Kidney epithelial cell (primary cell): ENCODE measurements around the gene GMPR2. TPM values are rescaled to one million over a fixed set of nuclear protein-coding genes. Genes with fewer than 3 reads are reported as not detected.
"Not testable (repeated sequence)": the region's sequence is repeated elsewhere in the genome, so short reads cannot be mapped to it uniquely, and the experiment has no call there.

ENCODE experiments used
- DNase-seq: peaks from one replicate; pipeline ENCODE4 v3.0.0-alpha.2; 2010; ENCODE audit warnings: low read depth
- H3K27me3 ChIP-seq: 2 replicates; pipeline ENCODE4 v1.6.0; 2011; ENCODE audit warnings: low read length; ENCODE audit not compliant: control insufficient read depth, insufficient read depth
- H3K36me3 ChIP-seq: 2 replicates; pipeline ENCODE4 v1.5.1; 2011; ENCODE audit warnings: low read length; ENCODE audit not compliant: control insufficient read depth, insufficient read depth
- H3K4me3 ChIP-seq: 2 replicates; pipeline ENCODE4 v1.5.1; 2011; ENCODE audit warnings: low read depth, mild to moderate bottlenecking, control low read depth, low read length
- CTCF ChIP-seq: IDR thresholded peaks from 2 replicates; pipeline ENCODE4 v1.5.1; 2011; ENCODE audit warnings: mild to moderate bottlenecking, moderate library complexity, low read length, control low read depth, inconsistent platforms; ENCODE audit not compliant: insufficient read depth, poor library complexity, severe bottlenecking
- total RNA-seq: library from RNA; depleted of rRNA; stranded (reverse); fragments of >200 nt; gene quantifications from 2 replicates; pipeline ENCODE4 v1.2.3, GENCODE V29; 2015

The GMPR2 gene
- total RNA-seq, 1 donor from 2014 or later: 54.7 TPM

GRCh38 chr14:24238123-24238522 is 5.4 kb downstream of the GMPR2 start:
- Histone ChIP-seq H3K36me3 (peaks cover 12% of the 10 kb centered on the region), H3K27me3 (no peaks in the 10 kb centered on the region), H3K4me3 (no peak overlapping the region)
- TF ChIP-seq CTCF: no peak
- no peak for DNase-seq

DNA sequence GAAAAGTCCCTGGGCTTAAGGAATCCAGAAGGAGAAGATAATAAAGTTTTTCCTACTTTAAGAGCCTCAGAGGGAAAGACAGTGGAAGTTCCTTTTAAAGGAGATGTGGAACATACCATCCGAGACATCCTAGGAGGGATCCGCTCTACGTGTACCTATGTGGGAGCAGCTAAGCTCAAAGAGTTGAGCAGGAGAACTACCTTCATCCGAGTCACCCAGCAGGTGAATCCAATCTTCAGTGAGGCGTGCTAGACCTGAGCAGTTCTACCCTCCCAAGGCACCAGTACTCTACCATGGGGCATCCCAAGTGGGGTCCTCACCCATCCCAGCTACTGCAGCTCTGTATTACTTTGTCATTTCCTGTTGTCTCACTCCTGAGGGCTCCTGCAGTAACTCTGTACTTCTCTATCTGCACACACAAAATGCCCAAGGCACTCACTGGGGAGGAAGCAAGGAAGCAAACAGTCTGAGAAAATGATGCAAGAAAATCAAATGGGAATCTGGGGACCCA is 5.9 kb downstream of the GMPR2 start:
- no peak for DNase-seq
- H3K4me3 ChIP-seq: no peak overlapping the region
- H3K27me3 ChIP-seq: no peaks in the 10 kb centered on the region
- peaks cover 12% of the 10 kb centered on the region for H3K36me3 ChIP-seq
- no peak for TF ChIP-seq CTCF

DNA sequence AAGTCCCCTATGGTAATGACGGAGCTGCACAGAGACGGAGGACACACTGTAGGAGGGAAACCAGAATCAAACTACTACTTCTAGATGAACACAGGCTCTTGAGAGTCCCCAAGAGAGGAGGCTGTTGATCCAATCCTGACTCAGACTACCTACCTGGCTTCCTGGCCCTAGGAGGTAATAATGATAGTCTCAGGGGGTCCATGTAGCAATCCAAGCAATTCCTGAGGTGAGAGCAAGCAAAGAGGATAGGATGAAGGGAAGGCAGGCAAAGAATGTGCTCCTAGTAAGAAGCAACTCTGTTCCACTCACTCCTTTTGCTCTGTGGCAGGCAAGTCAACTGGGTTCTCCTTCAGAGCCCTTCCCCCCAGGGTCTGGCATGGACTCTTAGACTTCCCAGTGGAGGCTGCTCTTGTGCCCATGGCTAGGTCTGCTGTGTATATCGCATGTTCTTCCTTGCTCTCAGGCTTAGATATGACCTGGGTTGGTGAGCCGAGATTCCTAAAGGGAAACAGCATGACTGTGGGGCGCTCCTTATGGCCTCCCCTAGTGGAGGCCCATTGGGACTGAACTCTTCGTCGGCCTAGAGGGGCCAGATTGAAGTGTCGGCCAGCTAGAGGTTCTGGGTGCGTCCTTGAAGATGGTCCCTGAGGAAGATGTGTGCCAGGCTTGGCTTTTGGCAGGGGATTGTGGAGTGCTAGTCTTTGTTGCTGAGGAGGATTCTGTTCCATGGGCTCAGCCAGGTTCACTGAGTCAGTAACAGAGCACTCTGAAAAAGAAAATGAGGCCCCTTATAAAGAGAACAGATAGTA is 7.6 kb downstream of the GMPR2 start:
- no peak for DNase-seq
- H3K36me3 ChIP-seq: peaks cover 12% of the 10 kb centered on the region

DNA sequence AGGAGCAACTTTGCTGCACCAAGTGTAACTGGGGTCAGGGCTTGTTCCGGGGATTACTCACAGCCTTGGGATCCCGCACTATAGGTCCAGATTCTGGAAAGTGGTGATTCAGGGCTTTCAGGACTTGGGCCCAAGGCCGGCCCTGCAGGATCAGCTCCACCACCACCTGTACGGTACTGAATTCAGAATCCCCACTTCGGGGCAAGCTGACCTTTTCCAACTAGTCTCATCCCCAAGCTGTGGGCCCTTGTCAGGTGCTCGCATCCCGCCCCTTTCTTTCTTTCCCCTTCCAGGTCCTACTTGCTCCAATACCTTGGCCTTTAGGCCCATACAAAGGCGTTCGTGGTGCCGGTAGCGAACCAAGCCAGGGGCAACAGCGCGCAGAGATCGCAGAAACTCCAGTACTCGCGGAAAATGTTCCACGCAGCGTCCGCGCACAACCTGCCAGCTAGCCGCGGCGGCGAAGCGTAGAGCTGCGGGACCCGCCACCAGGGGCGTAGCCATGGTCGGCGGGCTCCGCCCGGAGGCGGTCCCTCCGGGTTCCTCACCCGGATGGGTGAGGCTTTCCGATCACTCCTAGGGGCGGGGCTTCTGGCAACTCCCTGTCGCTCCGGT is 9.2 kb downstream of the GMPR2 start:
- peaks cover 12% of the 10 kb centered on the region for H3K36me3 ChIP-seq
- no peak for DNase-seq

More for the DNA sequence above, 7.6 kb downstream of the GMPR2 start:
- TF ChIP-seq CTCF: no peak
- H3K4me3 ChIP-seq: no peak overlapping the region
- H3K27me3 ChIP-seq: no peaks in the 10 kb centered on the region

GRCh38 chr14:24243336-24243836 is 10.7 kb downstream of the GMPR2 start:
- Histone ChIP-seq H3K4me3 (peak overlapping the region; percentile 80), H3K27me3 (no peaks in the 10 kb centered on the region), H3K36me3 (peaks cover 12% of the 10 kb centered on the region)
- no peak for DNase-seq
- no peak for TF ChIP-seq CTCF

More for the DNA sequence above, 9.2 kb downstream of the GMPR2 start:
- Histone ChIP-seq H3K4me3 (peak overlapping the region; percentile 80), H3K27me3 (no peaks in the 10 kb centered on the region)
- TF ChIP-seq CTCF: peak; percentile 45

DNA sequence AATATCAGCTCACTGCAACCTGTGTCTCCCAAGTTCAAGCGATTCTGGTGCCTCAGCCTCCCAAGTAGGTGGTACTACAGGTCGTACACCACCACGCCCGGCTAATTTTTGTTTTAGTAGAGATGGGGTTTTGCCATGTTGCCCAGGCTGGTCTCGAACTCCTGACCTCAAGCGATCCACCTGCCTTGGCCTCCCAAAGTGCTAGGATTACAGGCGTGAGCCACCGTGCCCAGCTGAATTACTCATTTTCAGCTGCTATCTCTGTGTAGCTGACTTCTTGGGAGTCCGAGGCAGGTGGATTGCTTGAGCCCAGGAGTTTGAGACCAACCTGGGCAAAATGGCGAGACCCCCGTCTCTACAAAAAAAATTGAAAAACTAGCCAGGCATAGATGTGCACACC is 12.6 kb downstream of the GMPR2 start:
- H3K27me3 ChIP-seq, H3K36me3 ChIP-seq, DNase-seq, H3K4me3 ChIP-seq: not testable (repeated sequence)
